ENCODE results near the gene ZNF490. TPM values are rescaled to one million over a fixed set of nuclear protein-coding genes. Genes with fewer than 3 reads are reported as not detected.

Gene ZNF490
- total and polyA plus RNA-seq, 2 donors (not counting 1 experiment from before 2014, with no cell fraction given) = 5.7 to 21.2 TPM

DNA sequence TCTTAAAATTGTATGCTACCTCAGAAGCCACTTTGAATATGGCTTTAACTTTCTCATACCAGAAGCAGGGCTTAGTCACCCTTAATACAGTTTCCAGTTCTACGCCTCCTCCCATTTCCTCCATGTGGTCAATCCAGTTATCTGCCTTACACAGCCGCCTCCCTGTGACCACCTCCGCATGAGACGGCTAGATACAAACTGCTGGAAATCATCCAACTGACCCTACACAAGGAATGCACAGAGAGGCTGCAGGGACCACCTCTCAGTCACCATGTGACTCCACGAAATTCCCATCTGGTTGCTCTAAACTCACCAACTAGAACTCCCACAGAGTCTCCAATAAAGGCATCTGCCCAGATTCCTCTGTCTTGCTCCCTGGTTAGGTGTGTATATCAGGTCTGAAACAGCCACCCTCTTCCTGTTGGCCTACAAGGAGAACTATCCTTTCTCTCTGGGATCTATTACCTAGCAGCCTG, 66.2 kb downstream of the ZNF490 start:
- no peak for ATAC-seq (ENCODE audit: low read depth)
- peak overlapping the region in 1 of 2 donors; percentile 40 for H3K27ac ChIP-seq (ENCODE audit: low read length in 2 of 2)
- no peaks in the 10 kb centered on the region for H3K27me3 ChIP-seq (replicated peaks in 1 of 4; ENCODE audit: control extremely low read depth in 1 of 4, control insufficient read depth in 3 of 4, insufficient read depth in 4 of 4, low read length in 3 of 4)
- ChIA-PET CTCF (interaction anchor here (1.1 kb wide), 1 partner anchor 19 kb away, joined by 3 read pairs; no protein-coding TSS in a partner anchor), POLR2A (no interaction called here)
- no peak for DNase-seq
- no peak overlapping the region for H3K4me3 ChIP-seq (ENCODE audit: control extremely low read depth in 1 of 5, extremely low read depth in 1 of 5, insufficient read depth in 1 of 5, low read depth in 2 of 5, low read length in 4 of 5)
- WGBS (ENCODE audit: insufficient coverage) = 59% methylated on average over 5 of the region's 5 CpGs
- no peak overlapping the region for H2AFZ ChIP-seq (ENCODE audit: insufficient read depth, low read depth, low read length, poor library complexity, severe bottlenecking)
- peaks cover 56% of the 10 kb centered on the region for H4K20me1 ChIP-seq (ENCODE audit: control insufficient read depth, insufficient read depth, low read length, poor library complexity, severe bottlenecking)
- Mint-ChIP-seq H3K4me1 (peaks cover 45% of the 10 kb centered on the region), H3K27me3 (no peaks in the 10 kb centered on the region), H3K4me3 (no peak overlapping the region), H3K9me3 (ENCODE audit: insufficient read depth) (peaks cover 6% of the 10 kb centered on the region), H3K27ac (peak overlapping the region; percentile 34)
- peaks cover 93% of the 10 kb centered on the region for H3K79me2 ChIP-seq (ENCODE audit: control insufficient read depth, insufficient read depth, low read length)
- TF ChIP-seq, protein P1, sequence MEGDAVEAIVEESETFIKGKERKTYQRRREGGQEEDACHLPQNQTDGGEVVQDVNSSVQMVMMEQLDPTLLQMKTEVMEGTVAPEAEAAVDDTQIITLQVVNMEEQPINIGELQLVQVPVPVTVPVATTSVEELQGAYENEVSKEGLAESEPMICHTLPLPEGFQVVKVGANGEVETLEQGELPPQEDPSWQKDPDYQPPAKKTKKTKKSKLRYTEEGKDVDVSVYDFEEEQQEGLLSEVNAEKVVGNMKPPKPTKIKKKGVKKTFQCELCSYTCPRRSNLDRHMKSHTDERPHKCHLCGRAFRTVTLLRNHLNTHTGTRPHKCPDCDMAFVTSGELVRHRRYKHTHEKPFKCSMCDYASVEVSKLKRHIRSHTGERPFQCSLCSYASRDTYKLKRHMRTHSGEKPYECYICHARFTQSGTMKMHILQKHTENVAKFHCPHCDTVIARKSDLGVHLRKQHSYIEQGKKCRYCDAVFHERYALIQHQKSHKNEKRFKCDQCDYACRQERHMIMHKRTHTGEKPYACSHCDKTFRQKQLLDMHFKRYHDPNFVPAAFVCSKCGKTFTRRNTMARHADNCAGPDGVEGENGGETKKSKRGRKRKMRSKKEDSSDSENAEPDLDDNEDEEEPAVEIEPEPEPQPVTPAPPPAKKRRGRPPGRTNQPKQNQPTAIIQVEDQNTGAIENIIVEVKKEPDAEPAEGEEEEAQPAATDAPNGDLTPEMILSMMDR (IDR thresholded peaks at IDR 0.05) = no peak
- no peak for TF ChIP-seq EZH2 (IDR thresholded peaks at IDR 0.05; ENCODE audit: borderline replicate concordance, insufficient read depth, low read depth, low read length, poor library complexity, severe bottlenecking)
- H3K36me3 ChIP-seq (replicated peaks in 1 of 2; ENCODE audit: control extremely low read depth in 1 of 2, control insufficient read depth in 1 of 2, extremely low read depth in 1 of 2, insufficient read depth in 2 of 2, low read length in 1 of 2) = peaks cover 10 to 23% of the 10 kb centered on the region in 2 experiments
- peaks cover 2 to 4% (median 3%) of the 10 kb centered on the region in 3 donors for H3K9me3 ChIP-seq (ENCODE audit: control extremely low read depth in 1 of 3, control insufficient read depth in 2 of 3, insufficient read depth in 1 of 3, low read length in 2 of 3)
- intact Hi-C loops (cut with micrococcal nuclease) = no loop called here
- no peak overlapping the region for H3K4me2 ChIP-seq (replicated peaks; ENCODE audit: low read depth, low read length, poor library complexity, severe bottlenecking)
- no peak overlapping the region for H3K9ac ChIP-seq (ENCODE audit: low read length)
- H3K4me1 ChIP-seq (ENCODE audit: control insufficient read depth in 2 of 2, insufficient read depth in 2 of 2, low read length in 2 of 2) = peaks cover 3 to 10% of the 10 kb centered on the region in 2 donors

GRCh38 chr19:12543855-12544254, 66.8 kb downstream of the ZNF490 start:
- no peak for ATAC-seq (ENCODE audit: low read depth)
- intact Hi-C loops (cut with micrococcal nuclease) = no loop called here
- Histone ChIP-seq H3K79me2 (ENCODE audit: control insufficient read depth, insufficient read depth, low read length) (peaks cover 93% of the 10 kb centered on the region), H3K9ac (ENCODE audit: low read length) (no peak overlapping the region), H3K27me3 (replicated peaks in 1 of 4; ENCODE audit: control extremely low read depth in 1 of 4, control insufficient read depth in 3 of 4, insufficient read depth in 4 of 4, low read length in 3 of 4) (no peaks in the 10 kb centered on the region), H3K27ac (ENCODE audit: low read length in 2 of 2) (peak overlapping the region in 1 of 2 donors; percentile 40), H3K4me3 (ENCODE audit: control extremely low read depth in 1 of 5, extremely low read depth in 1 of 5, insufficient read depth in 1 of 5, low read depth in 2 of 5, low read length in 4 of 5) (no peak overlapping the region), H3K36me3 (replicated peaks in 1 of 2; ENCODE audit: control extremely low read depth in 1 of 2, control insufficient read depth in 1 of 2, extremely low read depth in 1 of 2, insufficient read depth in 2 of 2, low read length in 1 of 2) (peaks cover 10 to 23% of the 10 kb centered on the region in 2 experiments), H3K9me3 (ENCODE audit: control extremely low read depth in 1 of 3, control insufficient read depth in 2 of 3, insufficient read depth in 1 of 3, low read length in 2 of 3) (peaks cover 2 to 4% (median 3%) of the 10 kb centered on the region in 3 donors), H2AFZ (ENCODE audit: insufficient read depth, low read depth, low read length, poor library complexity, severe bottlenecking) (no peak overlapping the region), H4K20me1 (ENCODE audit: control insufficient read depth, insufficient read depth, low read length, poor library complexity, severe bottlenecking) (peaks cover 57% of the 10 kb centered on the region), H3K4me2 (replicated peaks; ENCODE audit: low read depth, low read length, poor library complexity, severe bottlenecking) (no peak overlapping the region), H3K4me1 (ENCODE audit: control insufficient read depth in 2 of 2, insufficient read depth in 2 of 2, low read length in 2 of 2) (peaks cover 0 to 4% of the 10 kb centered on the region in 2 donors)
- ChIA-PET CTCF (interaction anchor here (1.1 kb wide), 1 partner anchor 20 kb away, joined by 3 read pairs; no protein-coding TSS in a partner anchor), POLR2A (interaction anchor here (0.7 kb wide), 1 partner anchor 59 kb away, joined by 4 read pairs; no protein-coding TSS in a partner anchor)
- DNase-seq = no peak
- no peak for TF ChIP-seq EZH2 (IDR thresholded peaks at IDR 0.05; ENCODE audit: borderline replicate concordance, insufficient read depth, low read depth, low read length, poor library complexity, severe bottlenecking)
- TF ChIP-seq, protein P1 (IDR thresholded peaks at IDR 0.05) = no peak
- no CpG with 5 or more reads among the region's 1 CpG for WGBS (ENCODE audit: insufficient coverage)
- Mint-ChIP-seq H3K27me3 (no peaks in the 10 kb centered on the region), H3K4me1 (peaks cover 39% of the 10 kb centered on the region), H3K9me3 (ENCODE audit: insufficient read depth) (peaks cover 6% of the 10 kb centered on the region), H3K4me3 (no peak overlapping the region), H3K27ac (peak overlapping the region; percentile 76)

Measured in B cell (primary cell).